SW480 (cell line): ENCODE data around the gene SON.

Experiments
- DNase-seq: peaks from one replicate; pipeline ENCODE4 v3.0.0-alpha.2; 2016; ENCODE audit warnings: low spot score

Gene SON

DNA sequence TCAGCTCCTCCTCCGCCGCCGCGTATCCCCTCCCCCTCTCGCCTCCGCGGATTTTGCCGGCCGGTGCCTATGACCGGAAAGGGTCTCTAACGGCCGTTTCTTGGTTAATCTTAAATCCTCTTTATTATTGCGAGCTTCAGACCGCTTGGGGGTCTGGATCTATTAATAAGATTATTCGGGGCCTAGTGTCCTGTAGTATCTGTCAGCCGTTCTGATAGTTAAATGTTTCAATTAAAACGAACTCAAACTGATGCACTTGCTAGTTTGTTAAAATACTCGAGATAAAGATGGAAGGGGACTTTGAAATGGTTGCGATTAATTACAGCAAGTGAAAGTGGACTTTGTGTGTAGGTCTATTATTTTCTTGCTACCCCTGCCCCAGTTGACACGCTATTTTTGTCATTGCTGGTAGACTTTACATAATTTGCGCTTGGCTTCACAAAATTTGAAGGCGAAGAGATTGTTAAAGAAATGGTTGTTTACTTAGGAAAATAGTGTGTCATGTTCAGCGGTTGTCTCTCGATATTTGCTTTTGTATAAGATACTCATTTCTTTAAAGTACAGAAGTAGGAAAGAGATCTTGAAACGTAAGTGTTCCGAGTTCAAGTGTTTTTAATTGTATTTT, 779 bp downstream of the SON start:
- DNase-seq = peak; percentile 72

DNA sequence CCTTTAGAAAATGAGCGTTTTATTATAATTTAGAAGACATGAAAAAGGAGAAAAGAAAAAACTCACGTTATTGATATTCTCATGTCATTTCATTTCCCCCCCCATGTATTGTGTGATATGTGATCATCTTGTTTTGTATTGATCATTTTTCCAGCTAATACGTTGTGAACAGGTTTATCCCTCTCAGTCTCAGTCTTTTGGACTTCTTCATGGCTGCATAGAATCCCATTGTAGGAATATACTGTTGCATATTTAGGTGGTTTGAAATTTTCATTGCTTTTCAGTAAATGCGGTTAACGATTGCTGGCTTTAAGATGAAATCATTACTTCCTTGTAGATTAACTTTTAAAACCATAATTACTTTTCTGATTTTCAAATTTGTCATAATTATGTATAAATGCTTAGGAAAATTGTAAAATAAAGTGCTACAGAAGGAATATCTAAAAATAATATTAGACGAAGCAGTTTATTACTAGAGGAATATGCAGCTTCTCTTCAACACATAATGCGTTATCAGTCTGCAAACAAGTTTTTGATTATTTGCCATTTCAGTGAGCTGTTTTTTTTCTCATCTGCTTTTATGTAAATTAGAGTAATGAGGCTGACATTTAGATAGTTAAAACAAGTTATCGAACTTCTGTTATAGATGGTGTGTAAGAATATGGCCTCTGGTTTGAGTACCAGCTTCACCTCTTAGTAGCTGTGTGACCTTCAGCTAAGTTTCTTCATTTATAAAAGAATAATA, 1.8 kb downstream of the SON start:
- DNase-seq = no peak

DNA sequence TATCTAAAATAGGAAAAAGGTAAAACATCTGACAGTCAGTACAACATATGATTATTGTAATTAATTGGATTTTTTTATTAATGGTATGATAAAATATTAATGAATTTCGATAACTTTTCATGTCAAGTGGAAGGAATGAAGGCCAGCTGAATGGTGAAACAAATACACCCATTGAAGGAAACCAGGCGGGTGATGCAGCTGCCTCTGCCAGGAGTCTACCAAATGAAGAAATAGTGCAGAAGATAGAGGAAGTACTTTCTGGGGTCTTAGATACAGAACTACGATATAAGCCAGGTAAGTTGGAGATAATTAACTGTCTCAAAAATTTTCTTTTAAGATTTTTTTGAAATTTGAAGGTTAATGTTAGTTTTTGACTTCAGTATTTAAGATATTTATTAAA, 3.2 kb downstream of the SON start:
- DNase-seq = no peak

DNA sequence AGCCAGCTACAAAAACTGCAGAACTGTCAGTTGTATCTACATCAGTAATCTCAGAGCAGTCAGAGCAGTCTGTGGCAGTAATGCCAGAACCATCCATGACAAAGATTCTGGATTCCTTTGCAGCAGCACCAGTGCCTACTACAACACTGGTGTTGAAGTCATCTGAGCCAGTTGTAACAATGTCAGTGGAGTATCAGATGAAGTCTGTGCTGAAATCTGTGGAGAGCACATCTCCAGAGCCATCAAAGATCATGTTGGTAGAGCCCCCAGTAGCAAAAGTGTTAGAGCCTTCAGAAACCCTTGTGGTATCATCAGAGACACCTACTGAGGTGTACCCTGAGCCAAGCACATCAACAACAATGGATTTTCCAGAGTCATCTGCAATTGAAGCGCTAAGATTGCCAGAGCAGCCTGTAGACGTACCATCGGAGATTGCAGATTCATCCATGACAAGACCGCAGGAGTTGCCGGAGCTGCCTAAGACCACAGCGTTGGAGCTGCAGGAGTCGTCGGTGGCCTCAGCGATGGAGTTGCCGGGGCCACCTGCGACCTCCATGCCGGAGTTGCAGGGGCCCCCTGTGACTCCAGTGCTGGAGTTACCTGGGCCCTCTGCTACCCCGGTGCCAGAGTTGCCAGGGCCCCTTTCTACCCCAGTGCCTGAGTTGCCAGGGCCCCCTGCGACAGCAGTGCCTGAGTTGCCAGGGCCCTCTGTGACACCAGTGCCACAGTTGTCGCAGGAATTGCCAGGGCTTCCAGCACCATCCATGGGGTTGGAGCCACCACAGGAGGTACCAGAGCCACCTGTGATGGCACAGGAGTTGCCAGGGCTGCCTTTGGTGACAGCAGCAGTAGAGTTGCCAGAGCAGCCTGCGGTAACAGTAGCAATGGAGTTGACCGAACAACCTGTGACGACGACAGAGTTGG, 7.3 kb downstream of the SON start:
- DNase-seq = no peak

DNA sequence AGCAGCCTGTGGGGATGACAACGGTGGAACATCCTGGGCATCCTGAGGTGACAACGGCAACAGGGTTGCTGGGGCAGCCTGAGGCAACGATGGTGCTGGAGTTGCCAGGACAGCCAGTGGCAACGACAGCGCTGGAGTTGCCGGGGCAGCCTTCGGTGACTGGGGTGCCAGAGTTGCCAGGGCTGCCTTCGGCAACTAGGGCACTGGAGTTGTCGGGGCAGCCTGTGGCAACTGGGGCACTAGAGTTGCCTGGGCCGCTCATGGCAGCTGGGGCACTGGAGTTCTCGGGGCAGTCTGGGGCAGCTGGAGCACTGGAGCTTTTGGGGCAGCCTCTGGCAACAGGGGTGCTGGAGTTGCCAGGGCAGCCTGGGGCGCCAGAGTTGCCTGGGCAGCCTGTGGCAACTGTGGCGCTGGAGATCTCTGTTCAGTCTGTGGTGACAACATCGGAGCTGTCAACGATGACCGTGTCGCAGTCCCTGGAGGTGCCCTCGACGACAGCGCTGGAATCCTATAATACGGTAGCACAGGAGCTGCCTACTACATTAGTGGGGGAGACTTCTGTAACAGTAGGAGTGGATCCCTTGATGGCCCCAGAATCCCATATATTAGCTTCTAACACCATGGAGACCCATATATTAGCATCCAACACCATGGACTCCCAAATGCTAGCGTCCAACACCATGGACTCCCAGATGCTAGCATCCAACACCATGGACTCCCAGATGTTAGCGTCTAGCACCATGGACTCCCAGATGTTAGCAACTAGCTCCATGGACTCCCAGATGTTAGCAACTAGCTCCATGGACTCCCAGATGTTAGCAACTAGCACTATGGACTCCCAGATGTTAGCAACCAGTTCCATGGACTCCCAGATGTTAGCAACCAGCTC, 8.2 kb downstream of the SON start:
- no peak for DNase-seq

DNA sequence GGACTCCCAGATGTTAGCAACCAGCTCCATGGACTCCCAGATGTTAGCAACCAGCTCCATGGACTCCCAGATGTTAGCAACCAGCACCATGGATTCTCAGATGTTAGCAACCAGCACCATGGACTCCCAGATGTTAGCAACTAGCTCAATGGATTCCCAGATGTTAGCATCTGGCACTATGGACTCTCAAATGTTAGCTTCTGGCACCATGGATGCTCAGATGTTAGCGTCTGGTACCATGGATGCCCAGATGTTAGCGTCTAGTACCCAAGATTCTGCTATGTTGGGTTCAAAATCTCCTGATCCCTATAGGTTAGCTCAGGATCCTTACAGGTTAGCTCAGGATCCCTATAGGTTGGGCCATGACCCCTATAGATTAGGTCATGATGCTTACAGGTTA, 8.8 kb downstream of the SON start:
- no peak for DNase-seq

DNA sequence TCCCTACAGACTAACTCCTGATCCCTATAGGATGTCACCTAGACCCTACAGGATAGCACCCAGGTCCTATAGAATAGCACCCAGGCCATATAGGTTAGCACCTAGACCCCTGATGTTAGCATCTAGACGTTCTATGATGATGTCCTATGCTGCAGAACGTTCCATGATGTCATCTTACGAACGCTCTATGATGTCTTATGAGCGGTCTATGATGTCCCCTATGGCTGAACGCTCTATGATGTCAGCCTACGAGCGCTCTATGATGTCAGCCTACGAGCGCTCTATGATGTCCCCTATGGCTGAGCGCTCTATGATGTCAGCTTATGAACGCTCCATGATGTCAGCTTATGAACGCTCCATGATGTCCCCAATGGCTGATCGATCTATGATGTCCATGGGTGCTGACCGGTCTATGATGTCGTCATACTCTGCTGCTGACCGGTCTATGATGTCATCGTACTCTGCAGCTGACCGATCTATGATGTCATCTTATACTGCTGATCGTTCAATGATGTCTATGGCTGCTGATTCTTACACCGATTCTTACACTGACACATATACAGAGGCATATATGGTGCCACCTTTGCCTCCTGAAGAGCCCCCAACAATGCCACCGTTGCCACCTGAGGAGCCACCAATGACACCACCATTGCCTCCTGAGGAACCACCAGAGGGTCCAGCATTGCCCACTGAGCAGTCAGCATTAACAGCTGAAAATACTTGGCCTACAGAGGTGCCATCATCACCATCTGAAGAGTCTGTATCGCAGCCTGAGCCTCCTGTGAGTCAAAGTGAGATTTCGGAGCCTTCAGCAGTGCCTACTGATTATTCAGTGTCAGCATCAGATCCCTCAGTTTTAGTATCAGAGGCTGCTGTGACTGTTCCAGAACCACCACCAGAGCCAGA, 9.5 kb downstream of the SON start:
- no peak for DNase-seq

DNA sequence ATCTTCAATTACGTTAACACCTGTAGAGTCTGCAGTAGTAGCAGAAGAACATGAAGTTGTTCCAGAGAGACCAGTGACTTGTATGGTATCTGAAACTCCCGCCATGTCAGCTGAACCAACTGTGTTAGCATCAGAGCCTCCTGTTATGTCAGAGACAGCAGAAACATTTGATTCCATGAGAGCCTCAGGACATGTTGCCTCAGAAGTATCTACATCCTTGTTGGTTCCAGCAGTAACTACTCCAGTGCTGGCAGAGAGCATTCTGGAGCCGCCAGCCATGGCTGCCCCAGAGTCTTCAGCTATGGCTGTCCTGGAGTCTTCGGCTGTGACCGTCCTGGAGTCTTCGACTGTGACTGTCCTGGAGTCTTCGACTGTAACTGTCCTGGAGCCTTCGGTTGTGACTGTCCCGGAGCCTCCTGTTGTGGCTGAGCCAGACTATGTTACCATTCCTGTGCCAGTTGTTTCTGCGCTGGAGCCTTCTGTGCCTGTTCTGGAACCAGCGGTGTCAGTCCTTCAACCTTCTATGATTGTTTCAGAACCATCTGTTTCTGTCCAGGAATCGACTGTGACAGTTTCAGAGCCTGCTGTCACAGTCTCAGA, 10.3 kb downstream of the SON start:
- no peak for DNase-seq

DNA sequence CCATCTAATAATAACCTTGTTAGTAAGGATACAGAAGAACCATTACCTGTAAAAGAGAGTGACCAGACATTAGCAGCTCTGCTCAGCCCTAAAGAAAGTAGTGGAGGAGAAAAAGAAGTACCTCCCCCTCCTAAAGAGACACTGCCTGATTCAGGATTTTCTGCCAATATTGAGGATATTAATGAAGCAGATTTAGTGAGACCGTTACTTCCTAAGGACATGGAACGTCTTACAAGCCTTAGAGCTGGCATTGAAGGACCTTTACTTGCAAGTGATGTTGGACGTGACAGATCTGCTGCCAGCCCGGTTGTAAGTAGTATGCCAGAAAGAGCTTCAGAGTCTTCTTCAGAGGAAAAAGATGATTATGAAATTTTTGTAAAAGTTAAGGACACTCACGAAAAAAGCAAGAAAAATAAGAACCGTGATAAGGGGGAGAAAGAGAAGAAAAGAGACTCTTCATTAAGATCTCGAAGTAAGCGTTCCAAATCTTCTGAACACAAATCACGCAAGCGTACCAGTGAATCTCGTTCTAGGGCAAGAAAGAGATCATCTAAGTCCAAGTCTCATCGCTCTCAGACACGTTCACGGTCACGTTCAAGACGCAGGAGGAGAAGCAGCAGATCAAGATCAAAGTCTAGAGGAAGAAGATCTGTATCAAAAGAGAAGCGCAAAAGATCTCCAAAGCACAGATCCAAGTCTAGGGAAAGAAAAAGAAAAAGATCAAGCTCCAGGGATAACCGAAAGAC, 11.6 kb downstream of the SON start:
- DNase-seq = no peak

DNA sequence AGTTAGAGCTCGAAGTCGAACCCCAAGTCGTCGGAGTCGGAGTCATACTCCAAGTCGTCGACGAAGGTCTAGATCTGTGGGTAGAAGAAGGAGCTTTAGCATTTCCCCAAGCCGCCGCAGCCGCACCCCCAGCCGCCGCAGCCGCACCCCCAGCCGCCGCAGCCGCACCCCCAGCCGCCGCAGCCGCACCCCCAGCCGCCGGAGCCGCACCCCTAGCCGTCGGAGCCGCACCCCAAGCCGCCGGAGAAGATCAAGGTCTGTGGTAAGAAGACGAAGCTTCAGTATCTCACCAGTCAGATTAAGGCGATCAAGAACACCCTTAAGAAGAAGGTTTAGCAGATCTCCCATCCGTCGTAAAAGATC, 12.1 kb downstream of the SON start:
- no peak for DNase-seq

DNA sequence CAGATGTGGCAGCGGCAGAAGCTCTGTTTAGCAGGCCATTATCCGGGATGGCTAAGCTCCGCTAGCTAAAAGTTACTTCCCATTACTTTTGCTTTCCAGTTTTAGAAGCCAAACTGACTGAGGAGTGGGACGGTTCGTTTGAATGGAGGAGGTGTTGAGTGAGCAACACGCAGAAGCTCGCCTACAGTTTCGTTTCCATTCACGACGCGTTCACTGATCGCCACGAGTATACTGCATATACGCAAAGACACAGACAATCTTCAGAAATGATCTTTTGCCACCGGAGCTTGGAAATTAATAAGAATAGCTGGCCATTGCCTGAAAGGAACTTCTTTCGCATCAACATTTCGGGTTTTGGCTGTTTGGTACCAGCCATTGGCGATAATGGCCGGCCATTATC, 14.6 kb downstream of the SON start:
- no peak for DNase-seq

DNA sequence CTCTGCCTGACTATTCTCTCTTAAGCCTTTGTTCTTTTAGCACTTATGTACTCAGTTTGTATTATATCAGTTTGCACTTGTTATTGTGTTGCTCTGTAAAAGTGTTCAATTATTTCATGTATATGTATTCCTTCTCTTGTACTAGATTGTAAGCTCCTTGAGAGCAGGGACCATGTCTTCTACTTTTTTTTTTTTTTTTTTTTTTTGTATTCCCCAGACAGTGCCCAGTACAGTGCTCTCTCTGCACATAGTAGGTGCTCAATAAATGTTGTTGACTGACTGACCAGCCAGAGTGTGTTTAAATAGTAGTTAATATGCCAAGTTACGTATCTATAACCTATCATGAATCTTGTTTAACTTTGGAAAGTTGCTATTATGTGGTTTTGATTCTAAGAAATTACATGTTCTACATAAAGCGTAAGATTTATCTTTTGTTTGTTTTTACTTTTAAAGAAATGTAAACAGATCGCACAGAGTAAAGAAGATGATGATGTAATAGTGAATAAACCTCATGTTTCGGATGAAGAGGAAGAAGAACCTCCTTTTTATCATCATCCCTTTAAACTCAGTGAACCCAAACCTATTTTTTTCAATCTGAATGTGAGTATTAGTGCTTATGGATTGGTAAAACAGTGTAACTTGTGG, 16.1 kb downstream of the SON start:
- DNase-seq = no peak

DNA sequence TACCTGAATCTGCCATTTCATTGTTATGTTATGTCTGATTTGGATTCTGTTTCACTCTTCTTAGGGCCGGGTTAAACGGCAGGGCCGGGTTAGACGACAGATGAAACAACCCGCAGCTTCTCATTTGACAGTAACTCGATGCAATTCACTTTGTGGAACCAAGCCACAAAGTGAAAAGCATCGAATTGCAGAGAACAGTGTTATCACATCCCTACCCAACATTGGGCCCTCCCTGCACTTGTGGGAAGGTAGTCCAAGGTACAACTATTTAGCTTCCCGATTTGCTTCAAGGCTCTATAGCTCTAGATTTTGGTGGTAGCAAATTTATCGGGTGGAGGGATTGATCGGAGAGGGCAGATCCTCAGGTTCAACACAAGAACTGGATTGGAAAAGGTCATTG, 17.0 kb downstream of the SON start:
- no peak for DNase-seq

DNA sequence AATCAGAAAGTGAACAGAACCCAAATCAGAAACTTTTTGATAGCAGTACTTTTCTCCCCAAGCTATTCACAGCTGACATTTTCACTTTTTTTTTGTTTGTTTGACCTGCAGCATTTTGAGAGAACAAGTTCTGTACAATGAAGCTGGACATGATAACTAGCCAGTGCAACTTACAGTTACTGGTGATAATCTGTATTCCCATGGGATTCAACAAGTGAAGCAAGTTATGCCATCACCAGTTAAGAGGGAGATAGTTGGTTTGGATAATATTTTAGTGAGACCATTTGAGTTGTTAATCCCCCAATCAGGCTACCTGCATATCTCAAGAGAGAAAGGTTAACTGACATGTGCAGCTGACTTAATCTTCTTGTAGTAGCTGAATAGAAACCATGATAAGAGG, 18.1 kb downstream of the SON start:
- DNase-seq = no peak

DNA sequence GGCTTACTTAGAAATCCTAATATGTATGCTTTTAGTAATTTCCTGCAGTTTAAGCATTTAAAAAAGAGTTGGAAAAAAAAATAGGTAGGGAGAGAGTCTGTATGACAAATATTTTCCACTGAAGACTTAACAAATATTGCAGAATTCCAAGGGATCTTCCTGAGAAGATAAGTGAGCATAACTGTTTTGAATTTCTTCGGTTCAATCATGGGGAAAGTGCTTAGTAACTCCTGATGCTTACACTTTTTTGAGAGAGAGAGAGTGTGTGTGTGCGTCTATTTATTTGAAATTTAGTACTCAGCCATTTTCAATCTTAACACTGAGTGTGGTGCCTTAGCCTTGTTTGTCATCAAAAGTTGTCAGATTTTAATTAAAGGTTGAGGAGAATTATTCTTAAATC, 18.5 kb downstream of the SON start:
- no peak for DNase-seq

DNA sequence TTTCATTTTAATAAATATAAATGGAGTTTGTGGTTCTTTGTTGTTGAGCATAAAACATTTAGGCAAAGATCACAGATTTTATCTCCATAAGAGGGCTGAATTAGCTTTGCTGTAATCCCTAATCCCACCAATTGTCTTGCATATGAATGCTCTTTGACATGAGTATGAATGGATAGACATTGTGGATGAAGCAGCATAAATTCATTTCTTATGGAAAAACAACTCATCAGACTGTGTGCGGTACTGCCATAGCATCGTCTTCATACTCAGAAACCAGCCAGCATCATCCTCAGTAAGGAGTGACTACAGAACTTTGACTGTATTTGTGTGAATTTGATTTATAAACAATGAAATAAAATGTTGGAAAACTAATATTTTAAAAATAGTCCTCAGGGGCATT, 19.6 kb downstream of the SON start:
- no peak for DNase-seq

DNA sequence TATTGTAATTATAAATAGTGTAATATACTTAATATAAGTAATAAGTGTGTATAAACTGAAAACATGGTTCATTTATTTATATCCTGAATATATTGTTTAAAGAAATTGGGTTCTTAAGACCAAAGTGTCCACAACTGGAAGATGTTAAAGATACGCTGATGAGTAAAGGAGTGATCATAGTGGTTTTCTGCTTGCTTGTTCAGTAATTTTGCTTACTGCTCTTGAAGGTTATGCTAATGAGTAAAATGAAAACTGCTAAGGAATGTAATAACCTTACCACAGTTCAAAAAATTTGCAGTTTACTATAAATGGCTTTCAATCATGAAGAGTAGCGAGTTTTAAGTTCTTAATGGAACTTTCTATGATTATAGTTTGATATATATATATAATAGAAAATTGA, 23.7 kb downstream of the SON start:
- DNase-seq = no peak

DNA sequence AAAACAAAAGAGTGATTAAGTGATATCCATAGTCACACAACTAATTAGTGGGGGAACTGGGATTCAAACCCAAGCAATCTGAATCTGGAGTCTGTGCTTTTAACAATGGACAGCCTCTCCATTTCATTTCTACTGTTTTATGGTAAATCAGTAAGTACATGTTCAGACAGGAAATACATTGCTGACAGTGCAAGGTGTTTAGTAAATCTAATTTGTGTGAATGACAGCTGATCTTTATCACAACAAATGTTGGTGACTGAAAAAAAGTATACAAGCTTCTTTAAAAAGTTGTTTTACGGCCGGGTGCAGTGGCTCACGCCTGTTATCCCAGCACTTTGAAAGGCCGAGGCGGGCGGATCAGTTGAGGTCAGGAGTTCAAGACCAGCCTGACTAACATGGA, 25.1 kb downstream of the SON start:
- DNase-seq = no peak

DNA sequence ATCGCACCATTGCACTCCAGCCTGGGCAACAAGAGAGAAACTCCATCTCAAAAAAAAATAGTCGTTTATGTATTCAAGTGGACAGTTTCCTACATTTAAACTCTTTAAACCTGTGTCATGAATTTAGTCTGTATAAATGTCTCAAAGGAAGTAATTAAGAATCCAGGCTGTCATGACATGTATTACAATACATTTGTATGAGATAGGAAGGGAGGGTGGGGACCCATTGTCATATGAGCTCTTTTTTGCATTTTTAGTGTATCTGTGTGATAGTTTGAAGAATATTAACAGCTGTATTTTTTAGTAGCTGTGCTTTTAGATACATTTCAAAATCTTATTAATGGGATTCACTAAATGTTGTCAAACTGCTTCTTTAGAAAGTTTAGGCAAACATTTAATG, 25.6 kb downstream of the SON start:
- DNase-seq = no peak
